Measurements from ENCODE around the gene COL12A1.

COL12A1 gene

GRCh38 chr6:75085931-75086635, 119.8 kb downstream of the COL12A1 start:
- no peak for DNase-seq (ENCODE audit: extremely low read depth, low read depth)
- no peak overlapping the region for H3K4me3 ChIP-seq (replicated peaks; ENCODE audit: low read depth, low read length)
- no peak for TF ChIP-seq CTCF (IDR thresholded peaks at IDR 0.05; ENCODE audit: low read depth, low read length, missing control alignments)

DNA sequence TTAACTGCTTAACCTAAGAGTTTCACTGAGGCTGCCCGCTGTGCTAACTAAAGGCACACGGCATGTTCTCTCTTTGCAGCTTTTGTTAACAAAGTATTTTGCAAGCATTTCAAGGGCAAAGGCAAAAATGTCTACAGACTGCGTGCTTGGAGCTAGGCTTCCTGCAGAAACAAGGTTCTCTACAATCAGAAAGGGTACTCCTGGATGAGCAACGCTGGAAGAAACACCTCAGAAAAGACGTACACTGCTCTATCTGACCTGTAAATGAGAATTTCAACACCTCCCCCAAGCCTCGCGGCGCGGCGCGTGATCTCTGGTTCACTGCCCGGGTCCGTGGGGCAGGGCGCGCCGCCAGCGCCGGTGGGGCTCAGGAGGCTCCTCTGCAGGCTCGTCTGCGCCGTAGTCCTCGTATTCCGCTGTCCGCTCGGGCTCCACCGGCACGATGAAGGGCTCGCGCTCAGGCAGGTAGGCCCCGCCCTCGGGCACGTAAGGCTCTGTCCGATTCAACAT, 120.9 kb downstream of the COL12A1 start:
- no peak for TF ChIP-seq CTCF (IDR thresholded peaks at IDR 0.05; ENCODE audit: low read depth, low read length, missing control alignments)
- no peak overlapping the region for H3K4me3 ChIP-seq (replicated peaks; ENCODE audit: low read depth, low read length)
- no peak for DNase-seq (ENCODE audit: extremely low read depth, low read depth)

GRCh38 chr6:75084018-75084417, 121.8 kb downstream of the COL12A1 start:
- H3K4me3 ChIP-seq (replicated peaks; ENCODE audit: low read depth, low read length) = no peak overlapping the region
- DNase-seq (ENCODE audit: extremely low read depth, low read depth) = no peak
- TF ChIP-seq CTCF (IDR thresholded peaks at IDR 0.05; ENCODE audit: low read depth, low read length, missing control alignments) = no peak

- DNase-seq (ENCODE audit: extremely low read depth, low read depth) = peak; percentile 44
- H3K4me3 ChIP-seq (replicated peaks; ENCODE audit: low read depth, low read length) = no peak overlapping the region
- no peak for TF ChIP-seq CTCF (IDR thresholded peaks at IDR 0.05; ENCODE audit: low read depth, low read length, missing control alignments)
These were observed 123.9 kb downstream of the COL12A1 start for GRCh38 chr6:75081921-75082320.

DNA sequence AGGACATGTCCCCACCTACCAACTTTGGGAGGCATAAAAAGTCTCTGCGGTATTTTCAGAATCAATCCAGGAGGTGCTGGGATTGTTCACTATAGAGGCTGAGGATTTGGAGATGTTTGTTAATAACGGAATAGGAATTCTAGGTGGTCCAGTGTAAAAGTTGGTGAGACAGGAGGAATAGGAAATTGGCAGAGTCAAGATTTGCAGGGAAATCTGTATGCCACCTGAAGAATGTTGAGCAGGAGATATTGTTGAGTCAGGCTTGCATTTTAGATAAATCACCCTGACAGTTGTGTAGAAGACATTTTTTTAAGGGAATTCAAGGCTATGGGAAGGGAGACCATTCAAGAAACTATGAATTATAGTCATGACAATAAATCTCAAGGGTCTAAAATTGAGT, 124.8 kb downstream of the COL12A1 start:
- no peak for TF ChIP-seq CTCF (IDR thresholded peaks at IDR 0.05; ENCODE audit: low read depth, low read length, missing control alignments)
- H3K4me3 ChIP-seq (replicated peaks; ENCODE audit: low read depth, low read length) = no peak overlapping the region
- DNase-seq (ENCODE audit: extremely low read depth, low read depth) = no peak

- TF ChIP-seq CTCF (IDR thresholded peaks at IDR 0.05; ENCODE audit: low read depth, low read length, missing control alignments) = no peak
- no peak for DNase-seq (ENCODE audit: extremely low read depth, low read depth)
- H3K4me3 ChIP-seq (replicated peaks; ENCODE audit: low read depth, low read length) = no peak overlapping the region
These were observed 126.3 kb downstream of the COL12A1 start for GRCh38 chr6:75079589-75079988.

DNA sequence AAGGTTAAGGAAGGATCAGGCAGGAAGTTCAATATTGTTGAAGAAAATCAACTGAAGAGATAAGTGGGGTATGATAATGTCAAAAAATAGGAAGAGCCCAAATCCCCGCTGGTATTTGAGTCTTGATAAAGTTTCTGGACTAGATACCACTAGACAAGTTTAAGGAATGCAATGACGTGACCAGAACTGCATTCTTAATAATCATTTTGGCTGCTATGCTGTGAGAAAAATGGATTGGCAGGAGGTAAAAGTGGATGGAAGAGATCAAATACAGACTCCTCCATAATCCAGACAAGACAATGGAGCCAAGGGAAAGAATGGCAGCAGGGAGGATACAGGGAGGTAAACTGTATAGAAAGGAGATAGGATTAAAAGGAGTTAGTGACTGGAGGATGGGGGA, 128.2 kb downstream of the COL12A1 start:
- TF ChIP-seq CTCF (IDR thresholded peaks at IDR 0.05; ENCODE audit: low read depth, low read length, missing control alignments) = no peak
- no peak for DNase-seq (ENCODE audit: extremely low read depth, low read depth)

More for the DNA sequence above, 128.2 kb downstream of the COL12A1 start:
- H3K4me3 ChIP-seq (replicated peaks; ENCODE audit: low read depth, low read length) = no peak overlapping the region

Measured in HFF-Myc (cell line).